NCI-H510A treated with DMSO at 0.1 percent for 48 hours (cell line): ENCODE measurements around the gene NHLRC2.
A peak's percentile ranks its signal among the peaks of the same experiment; 100 is the strongest.
"Not testable (repeated sequence)": the region's sequence is repeated elsewhere in the genome, so short reads cannot be mapped to it uniquely, and the experiment has no call there.

Source experiments
- DNase-seq: peaks from one replicate; lab custom pipeline; 2025; lab: John Stamatoyannopoulos, UW

Gene NHLRC2

GRCh38 chr10:113941140-113941539 is 86.7 kb downstream of the NHLRC2 start:
- DNase-seq = no peak

DNA sequence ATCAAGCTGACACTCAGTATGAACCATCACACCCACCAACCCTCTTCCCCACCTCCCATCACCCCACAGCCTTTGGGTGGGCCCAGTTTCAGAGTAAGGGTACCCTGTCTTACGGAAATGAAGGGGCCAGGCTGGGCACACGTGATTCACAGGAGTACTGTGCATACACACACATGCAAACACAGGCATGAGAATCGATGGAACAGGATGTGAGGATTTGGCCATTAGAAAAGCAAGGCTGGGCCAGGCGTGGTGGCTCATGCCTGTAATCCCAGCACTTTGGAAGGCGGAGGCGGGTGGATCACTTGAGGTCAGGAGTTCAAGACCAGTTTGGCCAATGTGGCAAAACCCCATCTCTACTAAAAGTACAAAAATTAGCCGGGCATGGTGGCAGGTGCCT is 88.7 kb downstream of the NHLRC2 start:
- DNase-seq = not testable (repeated sequence)

DNA sequence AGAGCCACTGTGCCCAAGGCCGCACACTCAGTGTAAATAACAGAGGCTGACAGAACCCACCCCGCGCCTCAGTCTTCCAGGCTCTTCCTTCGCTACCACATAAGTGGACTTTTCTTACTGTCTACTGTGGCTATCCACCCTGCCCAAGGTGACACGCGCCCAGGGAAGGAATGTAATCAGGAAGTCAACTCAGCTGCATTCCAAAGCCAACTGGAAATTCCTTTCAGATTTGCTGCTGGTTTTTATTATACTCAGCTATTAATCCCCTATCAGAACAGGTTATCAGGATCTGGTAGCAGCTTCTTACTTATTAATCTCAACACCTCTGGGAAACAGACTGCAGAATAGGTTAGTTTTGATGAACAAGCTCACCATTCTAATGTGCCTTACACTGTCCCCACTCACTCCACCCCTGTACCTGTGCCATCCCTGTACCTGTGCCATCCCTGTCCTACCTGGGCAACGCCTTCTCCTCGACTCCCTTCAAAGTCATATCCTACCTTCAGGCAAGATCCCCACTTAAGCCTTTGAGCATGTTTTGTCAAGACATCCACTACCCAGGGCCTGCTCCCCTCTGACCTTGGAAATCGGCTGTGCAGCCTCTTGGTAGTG is 90.7 kb downstream of the NHLRC2 start:
- DNase-seq = no peak

- no peak for DNase-seq
Observed at GRCh38 chr10:113945687-113946085, 91.2 kb downstream of the NHLRC2 start.

- peak; percentile 41 for DNase-seq
Observed at GRCh38 chr10:113947184-113948041, 93.0 kb downstream of the NHLRC2 start.

DNA sequence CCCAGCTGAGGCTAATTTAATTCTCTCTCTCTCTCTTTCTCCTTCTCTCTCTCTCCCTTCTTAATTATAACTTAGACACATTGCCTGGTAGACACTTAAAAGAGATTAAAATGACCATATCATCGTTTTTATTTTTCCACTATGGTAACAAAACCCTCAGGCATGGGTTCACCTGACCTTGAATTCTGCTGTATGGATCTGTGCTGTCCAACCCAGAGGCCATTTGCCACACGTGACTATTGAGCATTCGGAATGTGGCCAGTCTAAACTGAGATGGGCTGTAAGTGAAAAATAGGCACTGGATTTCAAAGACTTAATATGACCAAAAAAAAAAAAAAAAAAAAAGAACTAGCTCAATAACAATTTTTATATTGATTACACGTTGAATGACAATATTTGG is 93.6 kb downstream of the NHLRC2 start:
- no peak for DNase-seq

GRCh38 chr10:113950268-113950667 is 95.8 kb downstream of the NHLRC2 start:
- DNase-seq = no peak

- no peak for DNase-seq
Observed at GRCh38 chr10:113953505-113954272, 99.2 kb downstream of the NHLRC2 start.

DNA sequence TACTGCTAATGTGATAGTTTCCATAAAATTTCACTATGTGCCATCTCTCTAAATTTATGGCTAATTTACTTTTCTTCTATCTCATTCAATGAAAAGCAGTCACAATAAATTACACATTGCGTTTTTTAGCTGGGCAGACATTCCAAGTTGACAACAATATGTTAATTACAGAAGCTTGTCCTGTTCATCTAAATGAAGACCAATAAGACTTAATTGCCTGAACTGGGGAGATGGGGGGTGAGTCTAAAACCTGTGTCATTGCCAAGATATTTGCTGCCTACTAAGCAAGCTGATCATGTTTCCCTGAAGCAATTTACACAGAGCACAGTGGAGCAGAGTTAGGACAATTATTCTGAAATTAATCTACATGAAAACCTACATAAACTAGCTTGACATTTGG is 99.9 kb downstream of the NHLRC2 start:
- DNase-seq = no peak

DNA sequence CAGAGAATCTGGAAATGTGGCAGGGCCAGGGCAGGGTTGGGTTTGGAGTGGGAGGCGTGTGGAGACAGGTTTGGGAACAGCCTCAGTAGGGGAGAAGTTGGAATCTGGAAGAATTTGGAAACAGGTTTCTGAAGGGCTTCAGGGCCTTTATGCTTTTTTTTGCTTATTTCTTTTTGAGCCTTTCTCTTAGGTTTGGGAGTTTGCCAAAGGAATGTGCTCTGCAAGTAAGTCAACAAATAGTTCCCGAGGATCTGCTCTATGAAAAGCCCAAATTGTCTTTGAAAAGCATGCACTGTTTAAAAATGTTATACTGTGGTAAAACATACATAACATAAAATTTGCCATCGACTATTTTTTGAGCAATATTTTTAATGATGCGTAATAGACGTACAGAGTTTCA is 102.6 kb downstream of the NHLRC2 start:
- no peak for DNase-seq

GRCh38 chr10:113958631-113959382 is 104.3 kb downstream of the NHLRC2 start:
- DNase-seq = peak; percentile 80

DNA sequence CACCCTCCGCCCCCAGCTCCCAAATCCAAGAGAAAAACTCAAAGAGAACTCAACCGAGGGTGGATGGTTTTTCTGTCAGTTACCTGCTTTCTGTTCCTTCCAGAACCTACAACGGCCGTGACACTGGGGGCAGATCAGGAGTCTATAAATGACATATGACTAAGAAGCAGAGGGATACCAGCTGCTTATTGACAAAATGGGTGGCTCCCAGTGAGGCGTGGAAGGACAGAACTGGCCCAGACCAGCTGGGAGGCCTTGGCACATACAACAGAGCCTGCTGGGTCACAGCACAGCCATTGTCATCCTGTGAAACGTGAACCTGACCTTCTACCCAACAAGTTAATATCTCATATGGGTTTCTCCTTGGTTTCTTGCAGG is 104.9 kb downstream of the NHLRC2 start:
- DNase-seq = peak; percentile 77

- peak; percentile 99 for DNase-seq
Observed at GRCh38 chr10:113960617-113961181, 106.2 kb downstream of the NHLRC2 start.

GRCh38 chr10:113961182-113962031 is 106.9 kb downstream of the NHLRC2 start:
- DNase-seq = peak; percentile 74

- DNase-seq = no peak
Observed at GRCh38 chr10:113965077-113965476, 110.6 kb downstream of the NHLRC2 start.

GRCh38 chr10:113965683-113966082 is 111.2 kb downstream of the NHLRC2 start:
- DNase-seq = no peak
